Medulla oblongata (tissue), 1 donor: ENCODE measurements around the gene BMPR2.
A peak's percentile ranks its signal among the peaks of the same experiment; 100 is the strongest.
"Not testable (repeated sequence)": the region's sequence is repeated elsewhere in the genome, so short reads cannot be mapped to it uniquely, and the experiment has no call there.

Source experiments
- DNase-seq: peaks from one replicate; pipeline ENCODE4 v3.0.0-alpha.2; 2015; ENCODE audit errors: extremely low spot score

The BMPR2 gene

GRCh38 chr2:202450785-202451184 is 74.7 kb downstream of the BMPR2 start:
- no peak for DNase-seq

DNA sequence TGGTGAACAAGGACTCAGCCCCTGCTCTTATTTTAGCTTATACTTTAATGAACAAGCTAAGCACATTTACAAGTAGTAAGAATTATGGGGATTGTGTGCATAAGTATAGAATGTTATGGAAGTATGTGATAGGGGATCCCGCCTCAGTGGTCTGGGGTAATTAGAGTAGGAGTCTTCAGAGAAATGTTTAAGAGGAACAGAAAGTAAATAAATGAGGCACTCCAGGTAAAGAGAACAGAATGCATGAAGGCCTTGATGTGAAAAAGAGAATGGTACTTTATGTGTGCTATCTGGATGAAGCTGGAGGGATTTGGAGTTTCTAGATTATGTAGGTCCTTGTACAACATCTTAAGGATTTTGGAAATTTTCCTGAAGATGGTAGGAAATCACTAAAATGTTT is 76.6 kb downstream of the BMPR2 start:
- DNase-seq, result no peak

- no peak for DNase-seq
Observed at GRCh38 chr2:202454536-202454935, 78.4 kb downstream of the BMPR2 start.

DNA sequence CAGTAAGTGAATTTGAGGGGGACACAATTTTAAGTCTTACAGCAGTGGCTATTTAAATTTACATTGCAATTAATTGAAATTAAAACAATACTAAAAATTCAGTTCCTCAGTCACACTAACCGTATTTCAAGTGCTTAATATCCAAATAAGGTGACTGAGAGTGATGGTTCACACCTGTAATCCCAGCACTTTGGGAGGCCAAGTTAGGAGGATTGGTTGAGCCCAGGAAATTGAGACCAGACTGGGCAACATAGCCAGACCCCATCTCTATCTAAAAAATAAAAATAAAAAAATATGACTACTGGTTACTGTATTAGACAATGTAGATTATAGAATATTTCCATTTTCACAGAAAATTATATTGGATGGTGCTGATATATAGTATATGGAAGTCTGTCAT is 79.0 kb downstream of the BMPR2 start:
- DNase-seq, result no peak

DNA sequence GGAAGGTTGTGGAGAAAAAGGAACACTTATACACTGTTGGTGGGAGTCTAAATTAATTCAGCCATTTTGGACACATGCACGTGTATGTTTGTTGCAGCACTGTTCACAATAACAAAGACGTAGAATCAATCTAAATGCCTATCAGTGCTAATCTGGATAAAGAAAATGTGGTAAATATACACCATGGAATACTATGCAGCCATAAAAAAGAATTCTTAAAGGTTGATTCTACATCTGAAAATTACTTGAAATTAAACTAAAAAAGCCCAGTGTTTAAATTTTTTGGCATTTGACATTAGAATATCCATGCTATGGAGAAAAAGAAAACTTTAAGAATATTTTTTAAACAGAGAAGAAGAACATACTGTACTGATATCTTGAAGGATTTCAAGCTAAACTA is 84.0 kb downstream of the BMPR2 start:
- DNase-seq, result no peak

- peak; percentile 49 for DNase-seq
Observed at GRCh38 chr2:202479090-202479489, 103.0 kb downstream of the BMPR2 start.

- no peak for DNase-seq
Observed at GRCh38 chr2:202479610-202480009, 103.5 kb downstream of the BMPR2 start.

DNA sequence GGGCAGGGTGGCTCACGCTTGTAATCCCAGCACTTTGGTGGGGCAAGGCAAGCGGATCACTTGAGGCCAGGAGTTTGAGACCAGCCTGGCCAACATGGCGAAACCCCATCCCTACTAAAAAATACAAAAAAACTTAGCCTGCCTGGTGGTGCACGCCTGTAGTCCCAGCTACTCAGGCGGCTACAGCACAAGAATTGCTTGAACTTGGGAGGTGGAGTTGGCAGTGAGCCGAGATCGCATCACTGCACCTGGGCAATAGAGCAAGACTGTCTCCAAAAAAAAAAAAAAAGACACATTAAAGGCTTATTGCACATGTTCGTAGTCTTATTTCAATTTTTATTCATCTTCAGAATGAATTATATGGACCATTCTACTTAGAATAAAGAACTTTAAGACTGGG is 110.2 kb downstream of the BMPR2 start:
- no peak for DNase-seq

- DNase-seq, result no peak
Observed at GRCh38 chr2:202488671-202489070, 112.5 kb downstream of the BMPR2 start.

DNA sequence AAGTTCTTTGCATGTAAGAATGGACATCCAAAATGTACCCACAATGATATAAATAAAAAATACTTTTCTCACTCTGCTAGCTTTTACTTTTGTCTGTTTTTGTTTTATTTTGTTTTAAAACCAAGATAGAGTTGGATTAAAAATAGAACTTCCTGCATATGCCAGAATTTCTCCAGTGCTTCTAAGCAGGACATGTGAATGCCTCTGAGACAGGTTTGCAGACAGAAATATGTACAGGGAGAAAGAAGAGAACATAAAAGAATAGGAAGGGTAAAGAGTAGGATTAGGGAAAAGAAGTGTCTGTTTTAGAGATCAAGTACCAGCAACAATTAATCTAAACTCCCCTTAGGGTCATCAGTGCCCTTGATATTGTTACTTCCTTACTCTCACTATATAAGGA is 114.4 kb downstream of the BMPR2 start:
- DNase-seq, result no peak

- DNase-seq, result no peak
Observed at GRCh38 chr2:202491514-202491913, 115.4 kb downstream of the BMPR2 start.

- DNase-seq, result peak; percentile 88
Observed at GRCh38 chr2:202494300-202495229, 118.4 kb downstream of the BMPR2 start.

DNA sequence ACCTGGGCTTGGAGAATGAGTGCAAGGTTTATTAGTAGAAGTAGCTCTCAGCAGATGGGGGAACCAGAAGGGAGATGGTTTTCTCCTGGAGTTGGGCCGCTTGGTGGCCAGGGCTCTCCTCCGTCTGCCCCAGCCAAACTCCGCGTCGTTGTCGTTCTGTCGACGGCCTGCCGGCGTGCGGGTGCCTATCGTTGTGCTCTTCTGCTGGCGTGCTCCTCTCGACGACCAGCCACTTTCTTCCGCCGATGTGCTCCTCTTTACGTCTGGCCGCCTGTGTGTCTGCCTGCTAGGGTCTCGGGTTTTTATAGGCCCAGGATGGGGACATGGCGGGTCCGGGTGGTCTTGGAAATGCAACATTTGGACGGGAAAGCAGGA is 119.1 kb downstream of the BMPR2 start:
- no peak for DNase-seq

DNA sequence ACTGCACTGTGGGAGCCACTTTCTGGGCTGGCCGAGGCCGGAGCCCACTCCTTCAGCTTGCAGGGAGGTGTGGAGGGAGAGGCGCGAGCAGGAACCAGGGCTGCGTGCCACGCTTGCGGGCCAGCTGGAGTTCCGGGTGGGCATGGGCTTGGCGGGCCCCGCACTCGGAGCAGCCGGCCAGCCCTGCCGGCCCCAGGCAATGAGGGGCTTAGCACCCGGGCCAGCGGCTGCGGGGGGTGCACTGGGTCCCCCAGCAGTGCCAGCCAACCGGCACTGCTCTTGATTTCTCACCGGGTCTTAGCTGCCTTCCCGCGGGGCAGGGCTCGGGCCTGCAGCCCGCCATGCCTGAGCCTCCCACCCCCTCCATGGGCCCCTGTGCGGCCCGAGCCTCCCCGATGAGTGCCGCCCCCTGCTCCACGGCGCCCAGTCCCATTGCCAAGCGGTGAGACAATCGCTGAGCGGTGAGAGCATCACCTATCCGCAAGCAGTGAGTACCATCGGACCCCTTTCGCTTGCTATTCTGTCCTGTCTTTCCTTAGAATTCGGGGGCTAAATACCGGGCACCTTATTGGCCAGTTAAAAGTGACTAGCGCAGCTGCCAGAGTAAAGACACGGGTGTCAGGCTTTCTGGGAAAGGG is 120.8 kb downstream of the BMPR2 start:
- not testable (repeated sequence) for DNase-seq

DNA sequence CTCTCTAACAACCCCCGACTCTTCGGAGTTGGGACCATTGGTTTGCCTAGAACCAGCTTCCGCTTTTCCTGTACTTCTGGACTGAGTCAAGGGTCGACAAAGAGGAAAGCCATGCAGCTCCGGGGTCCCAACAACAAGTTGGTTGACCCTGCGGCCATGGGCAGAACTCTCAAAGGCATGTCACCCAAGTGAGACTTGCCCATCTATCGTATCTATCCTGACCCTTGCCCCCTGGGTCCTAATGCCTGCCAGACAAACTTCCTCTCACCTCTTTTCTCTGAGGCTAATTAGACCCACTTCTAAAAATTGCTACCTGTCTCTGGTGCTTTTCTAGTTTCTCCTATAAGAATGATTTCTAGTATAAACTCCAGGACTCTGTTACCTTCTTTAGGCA is 121.3 kb downstream of the BMPR2 start:
- DNase-seq, result not testable (repeated sequence)

DNA sequence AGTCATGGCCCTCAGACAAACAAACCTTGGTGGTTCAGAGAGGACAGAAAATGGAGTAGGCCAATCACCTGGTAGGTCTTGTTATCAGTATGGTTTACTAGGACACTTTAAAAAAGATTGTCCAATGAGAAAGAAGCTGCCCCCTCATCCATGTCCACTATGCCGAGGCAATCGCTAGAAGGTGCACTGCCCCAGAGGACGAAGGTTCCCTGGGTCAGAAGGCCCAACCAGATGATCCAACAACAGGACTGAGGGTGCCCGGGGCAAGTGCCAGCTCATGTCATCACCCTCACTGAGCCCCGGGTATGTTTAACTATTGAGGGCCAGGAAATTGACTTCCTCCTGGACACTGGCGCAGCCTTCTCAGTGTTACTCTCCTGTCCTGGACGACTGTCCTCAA is 123.7 kb downstream of the BMPR2 start:
- DNase-seq, result not testable (repeated sequence)

DNA sequence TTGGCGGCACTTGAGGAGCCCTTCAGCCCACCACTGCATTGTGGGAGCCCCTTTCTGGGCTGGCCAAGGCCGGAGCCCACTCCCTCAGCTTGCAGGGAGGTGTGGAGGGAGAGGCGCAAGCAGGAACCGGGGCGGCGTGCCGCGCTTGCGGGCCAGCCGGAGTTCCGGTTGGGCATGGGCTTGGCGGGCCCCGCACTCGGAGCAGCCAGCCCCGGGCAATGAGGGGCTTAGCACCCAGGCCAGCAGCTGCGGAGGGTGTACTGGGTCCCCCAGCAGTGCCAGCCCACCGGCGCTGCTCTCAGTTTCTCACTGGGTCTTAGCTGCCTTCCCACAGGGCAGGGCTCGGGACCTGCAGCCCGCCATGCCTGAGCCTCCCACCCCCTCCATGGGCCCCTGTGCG is 127.1 kb downstream of the BMPR2 start:
- DNase-seq, result not testable (repeated sequence)

DNA sequence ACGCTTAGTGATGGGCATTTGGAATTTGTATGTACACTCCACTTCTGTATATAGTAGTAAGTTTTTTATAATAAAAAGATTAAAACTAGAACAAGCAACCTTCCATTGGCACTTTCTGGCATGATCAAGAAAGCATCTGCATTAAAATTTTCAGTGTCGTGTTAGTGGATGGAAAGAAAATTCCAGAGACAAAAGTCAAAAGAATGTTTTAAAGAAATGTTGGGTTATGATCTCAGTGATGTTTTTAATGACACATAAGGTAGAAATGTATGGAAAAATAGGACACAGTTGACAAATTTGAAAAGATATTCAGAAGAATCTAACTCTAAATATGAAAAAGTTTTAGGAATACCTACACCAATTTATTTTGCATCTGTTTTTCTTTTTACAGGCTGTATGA is 132.6 kb downstream of the BMPR2 start:
- DNase-seq, result no peak

- no peak for DNase-seq
Observed at GRCh38 chr2:202510911-202511310, 134.8 kb downstream of the BMPR2 start.

GRCh38 chr2:202512176-202512575 is 136.0 kb downstream of the BMPR2 start:
- DNase-seq, result no peak

- DNase-seq, result no peak
Observed at GRCh38 chr2:202514732-202515131, 138.6 kb downstream of the BMPR2 start.

GRCh38 chr2:202519453-202519852 is 143.3 kb downstream of the BMPR2 start:
- no peak for DNase-seq

GRCh38 chr2:202521470-202521869 is 145.3 kb downstream of the BMPR2 start:
- DNase-seq, result no peak
